Melanocyte of skin (primary cell): Measurements from ENCODE around the gene FBN1. TPM values are rescaled to one million over a fixed set of nuclear protein-coding genes. Genes with fewer than 3 reads are reported as not detected.

Experiments
- total RNA-seq, 2 donors: library from RNA; depleted of rRNA; stranded (reverse); fragments of >200 nt; gene quantifications; 2 replicates each; pipeline ENCODE4 v1.2.3, GENCODE V29; 2012

FBN1 gene
- total RNA-seq = 10 to 100 TPM; 22.3 to 56.8 TPM

DNA sequence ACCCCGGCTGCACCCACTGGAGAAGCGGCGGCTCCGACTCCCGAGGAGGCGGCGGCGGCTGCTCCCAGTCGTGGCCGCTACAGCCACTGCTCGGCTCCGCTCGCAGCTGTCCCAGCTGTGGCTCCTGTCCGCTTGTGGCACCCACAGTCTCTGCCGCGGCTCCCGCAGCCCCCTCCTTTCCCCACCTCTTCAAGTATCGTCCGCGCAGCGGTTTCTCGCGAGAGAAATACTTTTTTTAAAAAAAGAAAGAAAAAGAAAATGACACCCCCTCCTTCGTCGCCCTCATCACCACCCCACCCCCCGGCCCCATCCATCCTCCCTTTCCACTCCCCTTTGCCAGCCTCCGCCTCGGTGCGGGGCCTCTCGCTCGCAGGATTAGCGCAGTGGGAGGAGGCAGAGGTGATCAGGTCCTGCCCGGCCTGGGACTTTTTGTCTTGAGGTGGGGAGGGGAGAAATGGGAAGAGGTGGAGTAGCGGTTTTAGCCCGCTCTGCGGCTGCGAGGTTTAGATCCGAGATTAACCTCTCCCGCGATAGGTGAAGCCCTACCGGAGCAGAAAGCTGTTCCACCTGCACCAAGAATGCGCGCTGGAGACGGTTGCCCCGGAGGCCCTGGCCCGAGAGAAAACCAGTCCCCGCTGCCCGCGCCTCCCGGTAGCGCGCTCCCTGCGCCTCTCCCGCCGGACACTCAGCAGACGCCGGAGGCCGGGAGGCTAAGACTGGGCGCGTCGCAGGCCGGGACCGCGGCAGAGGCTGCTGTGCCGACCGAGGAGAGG, at the start of gene FBN1:
FBN1 (minus strand) TSS at position 152 of the 773 bp plus-strand sequence. CDS start 940 bp downstream, outside the sequence.

Other genes starting within 250 kb of the FBN1 start
- gene CEP152, start 165.4 kb upstream of the FBN1 start, total RNA-seq = 10 to 100 TPM in 1 of 2 donors, 1 to 10 TPM in 1; 8.3 to 21.3 TPM
- gene EID1, start 232.4 kb upstream of the FBN1 start, total RNA-seq = 100 to 1,000 TPM; 151 to 229 TPM